PFSK-1 (cell line): Measurements from ENCODE around the gene KIF20B. TPM values are rescaled to one million over a fixed set of nuclear protein-coding genes. Genes with fewer than 3 reads are reported as not detected.

Experiments
- FOXP2 ChIP-seq: optimal IDR thresholded peaks from 2 replicates; pipeline ENCODE3; 2011; ENCODE audit warnings: borderline replicate concordance, control low read depth, inconsistent platforms; ENCODE audit not compliant: insufficient read depth; ENCODE audit errors: extremely low read length, extremely low read depth
- POLR2AphosphoS5 ChIP-seq: IDR thresholded peaks from 2 replicates; pipeline ENCODE4 v1.6.1; 2012; ENCODE audit warnings: low read depth, mild to moderate bottlenecking, control low read depth, low read length, moderate library complexity
- REST ChIP-seq, 2 experiments: IDR thresholded peaks; 2 replicates each; pipeline versions ENCODE4 v1.6.1 to v1.8.0; 2011 to 2012; ENCODE audit warnings: low read depth in 2 of 2, low read length in 2 of 2, control low read depth in 1 of 2, inconsistent platforms in 1 of 2, mild to moderate bottlenecking in 1 of 2, moderate library complexity in 1 of 2; ENCODE audit not compliant: insufficient read depth in 1 of 2
- SIN3A ChIP-seq: IDR thresholded peaks from 2 replicates; pipeline ENCODE4 v1.6.1; 2012; ENCODE audit warnings: mild to moderate bottlenecking, low read length, moderate library complexity, borderline replicate concordance; ENCODE audit not compliant: insufficient read depth
- TAF1 ChIP-seq: IDR thresholded peaks from 2 replicates; pipeline ENCODE4 v1.6.1; 2012; ENCODE audit warnings: low read length, control low read depth, borderline replicate concordance; ENCODE audit not compliant: insufficient read depth
- polyA plus RNA-seq: library from polyadenylated mRNA; unstranded; fragments of >200 nt; gene quantifications from one replicate; pipeline ENCODE4 v1.2.1, GENCODE V29; 2012; ENCODE audit warnings: low read depth, missing spikeins; ENCODE audit not compliant: insufficient read length

KIF20B gene
- 2.0 TPM for polyA plus RNA-seq

GRCh38 chr10:89701242-89702120 lies at the start of gene KIF20B:
Gene KIF20B, plus strand, starts transcription at chr10:89701590. Its CDS starts 3,705 bp downstream, at chr10:89705295.
- TF ChIP-seq FOXP2 (peak; percentile 45), POLR2AphosphoS5 (peak; percentile 94), SIN3A (peak; percentile 80; the same call in 1 of the 2 replicates), REST (IDR thresholded peaks at IDR 0.05; ENCODE audit: insufficient read depth in 1 of 2, low read depth in 2 of 2, low read length in 2 of 2) (no peak), TAF1 (peak; percentile 79; the same call in 1 of the 2 replicates)

- no peak for TF ChIP-seq REST (IDR thresholded peaks at IDR 0.05; ENCODE audit: insufficient read depth in 1 of 2, low read depth in 2 of 2, low read length in 2 of 2)
- no peak for TF ChIP-seq TAF1
- TF ChIP-seq FOXP2: no peak
- no peak for TF ChIP-seq SIN3A
- TF ChIP-seq POLR2AphosphoS5: no peak
These were observed 49.3 kb upstream of the KIF20B start for GRCh38 chr10:89651916-89652573.

GRCh38 chr10:89652806-89653370 lies 48.5 kb upstream of the KIF20B start:
- TF ChIP-seq REST (IDR thresholded peaks at IDR 0.05; ENCODE audit: insufficient read depth in 1 of 2, low read depth in 2 of 2, low read length in 2 of 2) (no peak), FOXP2 (no peak), SIN3A (no peak), POLR2AphosphoS5 (no peak), TAF1 (no peak)

GRCh38 chr10:89653410-89653869 lies 48.0 kb upstream of the KIF20B start:
- no peak for TF ChIP-seq REST (IDR thresholded peaks at IDR 0.05; ENCODE audit: insufficient read depth in 1 of 2, low read depth in 2 of 2, low read length in 2 of 2)
- TF ChIP-seq TAF1: no peak
- no peak for TF ChIP-seq POLR2AphosphoS5
- no peak for TF ChIP-seq FOXP2
- TF ChIP-seq SIN3A: no peak
